ENCODE measurements around the gene SOAT1. TPM values are rescaled to one million over a fixed set of nuclear protein-coding genes. Genes with fewer than 3 reads are reported as not detected.

The SOAT1 gene
- total and polyA plus RNA-seq, 2 donors (not counting 1 experiment from before 2014, with no cell fraction given) = 3.1 to 25.1 TPM

DNA sequence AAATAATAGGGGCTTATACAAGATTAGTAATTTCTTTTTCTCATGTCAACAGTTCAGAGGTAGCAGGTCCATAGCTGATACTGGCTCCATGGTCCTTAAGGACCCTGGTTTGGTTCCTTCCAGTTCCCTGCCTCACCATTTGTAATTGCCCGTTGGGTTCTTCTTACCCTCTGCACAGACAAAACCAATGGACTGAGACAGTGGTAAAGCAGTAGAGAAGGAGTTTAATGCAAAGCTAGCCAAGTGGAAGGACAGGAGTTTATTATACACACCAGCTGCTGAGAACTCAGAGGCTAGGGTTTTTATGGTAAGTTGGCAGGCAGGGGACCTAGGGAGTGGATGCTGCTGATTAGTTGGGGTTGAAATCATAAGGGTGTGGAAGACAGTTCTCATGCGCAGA is 36.3 kb downstream of the SOAT1 start:
- H3K9me3 Mint-ChIP-seq (ENCODE audit: insufficient read depth) = no peaks in the 10 kb centered on the region
- H3K36me3 ChIP-seq (replicated peaks in 1 of 2; ENCODE audit: control extremely low read depth in 1 of 2, control insufficient read depth in 1 of 2, extremely low read depth in 1 of 2, insufficient read depth in 2 of 2, low read length in 1 of 2) = peaks cover 6 to 23% of the 10 kb centered on the region in 2 experiments
- no peak overlapping the region for H3K4me3 Mint-ChIP-seq
- WGBS (ENCODE audit: insufficient coverage) = 71% methylated on average over 1 of the region's 2 CpGs
- H3K27ac Mint-ChIP-seq = no peak overlapping the region
- H3K9me3 ChIP-seq (ENCODE audit: control extremely low read depth in 1 of 3, control insufficient read depth in 2 of 3, insufficient read depth in 1 of 3, low read length in 2 of 3) = peaks cover 0 to 6% (median 0%) of the 10 kb centered on the region in 3 donors
- no peaks in the 10 kb centered on the region for H4K20me1 ChIP-seq (ENCODE audit: control insufficient read depth, insufficient read depth, low read length, poor library complexity, severe bottlenecking)
- DNase-seq (no peak), ATAC-seq (ENCODE audit: low read depth) (no peak)
- no peak overlapping the region for H3K4me2 ChIP-seq (replicated peaks; ENCODE audit: low read depth, low read length, poor library complexity, severe bottlenecking)
- no peak overlapping the region for H3K4me3 ChIP-seq (ENCODE audit: control extremely low read depth in 1 of 5, extremely low read depth in 1 of 5, insufficient read depth in 1 of 5, low read depth in 2 of 5, low read length in 4 of 5)
- no peaks in the 10 kb centered on the region for H3K27me3 Mint-ChIP-seq
- no peak for TF ChIP-seq CTCF (IDR thresholded peaks at IDR 0.05)
- TF ChIP-seq EZH2 (IDR thresholded peaks at IDR 0.05; ENCODE audit: borderline replicate concordance, insufficient read depth, low read depth, low read length, poor library complexity, severe bottlenecking) = no peak
- no peaks in the 10 kb centered on the region for H3K4me1 ChIP-seq (ENCODE audit: control insufficient read depth in 2 of 2, insufficient read depth in 2 of 2, low read length in 2 of 2)
- H2AFZ ChIP-seq (ENCODE audit: insufficient read depth, low read depth, low read length, poor library complexity, severe bottlenecking) = no peak overlapping the region
- H3K9ac ChIP-seq (ENCODE audit: low read length) = no peak overlapping the region
- H3K79me2 ChIP-seq (ENCODE audit: control insufficient read depth, insufficient read depth, low read length) = peaks cover 13% of the 10 kb centered on the region
- H3K27ac ChIP-seq (ENCODE audit: low read length in 2 of 2) = no peak overlapping the region
- POLR2A ChIA-PET = no interaction called here
- H3K4me1 Mint-ChIP-seq = no peaks in the 10 kb centered on the region
- CTCF ChIA-PET = no interaction called here
- H3K27me3 ChIP-seq (replicated peaks in 1 of 4; ENCODE audit: control extremely low read depth in 1 of 4, control insufficient read depth in 3 of 4, insufficient read depth in 4 of 4, low read length in 3 of 4) = no peaks in the 10 kb centered on the region
- intact Hi-C loops (cut with micrococcal nuclease) = no loop called here

- WGBS (ENCODE audit: insufficient coverage) = 100% methylated on average over 2 of the region's 4 CpGs
- Histone ChIP-seq H3K4me3 (ENCODE audit: control extremely low read depth in 1 of 5, extremely low read depth in 1 of 5, insufficient read depth in 1 of 5, low read depth in 2 of 5, low read length in 4 of 5) (no peak overlapping the region), H3K36me3 (replicated peaks in 1 of 2; ENCODE audit: control extremely low read depth in 1 of 2, control insufficient read depth in 1 of 2, extremely low read depth in 1 of 2, insufficient read depth in 2 of 2, low read length in 1 of 2) (peaks cover 0 to 12% of the 10 kb centered on the region in 2 experiments), H3K27me3 (replicated peaks in 1 of 4; ENCODE audit: control extremely low read depth in 1 of 4, control insufficient read depth in 3 of 4, insufficient read depth in 4 of 4, low read length in 3 of 4) (no peaks in the 10 kb centered on the region), H2AFZ (ENCODE audit: insufficient read depth, low read depth, low read length, poor library complexity, severe bottlenecking) (no peak overlapping the region), H3K27ac (ENCODE audit: low read length in 2 of 2) (no peak overlapping the region), H3K4me2 (replicated peaks; ENCODE audit: low read depth, low read length, poor library complexity, severe bottlenecking) (no peak overlapping the region), H3K4me1 (ENCODE audit: control insufficient read depth in 2 of 2, insufficient read depth in 2 of 2, low read length in 2 of 2) (peaks cover 0 to under 1% of the 10 kb centered on the region in 2 donors), H3K9me3 (ENCODE audit: control extremely low read depth in 1 of 3, control insufficient read depth in 2 of 3, insufficient read depth in 1 of 3, low read length in 2 of 3) (peaks cover 0 to under 1% (median 0%) of the 10 kb centered on the region in 3 donors), H4K20me1 (ENCODE audit: control insufficient read depth, insufficient read depth, low read length, poor library complexity, severe bottlenecking) (no peaks in the 10 kb centered on the region), H3K9ac (ENCODE audit: low read length) (no peak overlapping the region), H3K79me2 (ENCODE audit: control insufficient read depth, insufficient read depth, low read length) (peaks cover 1% of the 10 kb centered on the region)
- H3K4me1 Mint-ChIP-seq = peaks cover 2% of the 10 kb centered on the region
- H3K27me3 Mint-ChIP-seq = no peaks in the 10 kb centered on the region
- TF ChIP-seq EZH2 (IDR thresholded peaks at IDR 0.05; ENCODE audit: borderline replicate concordance, insufficient read depth, low read depth, low read length, poor library complexity, severe bottlenecking) (no peak), CTCF (IDR thresholded peaks at IDR 0.05) (no peak)
- ChIA-PET CTCF (interaction anchor here (0.7 kb wide), 1 partner anchor 34 kb away, joined by 3 read pairs; no protein-coding TSS in a partner anchor), POLR2A (no interaction called here)
- no peak overlapping the region for H3K27ac Mint-ChIP-seq
- no peaks in the 10 kb centered on the region for H3K9me3 Mint-ChIP-seq (ENCODE audit: insufficient read depth)
- intact Hi-C loops (cut with micrococcal nuclease) = no loop called here
- no peak for ATAC-seq (ENCODE audit: low read depth)
- DNase-seq = no peak
- H3K4me3 Mint-ChIP-seq = no peak overlapping the region
Measured at GRCh38 chr1:179334440-179334839, 40.8 kb downstream of the SOAT1 start.

Data from B cell (primary cell).